HepG2 (cell line): ENCODE results near the gene SAE1. TPM values are rescaled to one million over a fixed set of nuclear protein-coding genes. Genes with fewer than 3 reads are reported as not detected.
A peak's percentile ranks its signal among the peaks of the same experiment; 100 is the strongest.

Experiments used
- AKAP8 ChIP-seq: sonication (generic); formaldehyde crosslinking; IDR thresholded peaks from 2 replicates; pipeline ENCODE4 v1.5.1; 2020; ENCODE audit warnings: mild to moderate bottlenecking, missing genetic modification reagents
- ARNTL ChIP-seq: sonication (generic); formaldehyde crosslinking; IDR thresholded peaks from 2 replicates; pipeline ENCODE4 v1.4.0; 2020; ENCODE audit warnings: mild to moderate bottlenecking, missing genetic modification reagents
- ATF1 ChIP-seq: IDR thresholded peaks from 2 replicates; pipeline ENCODE4 v1.6.1; 2016; ENCODE audit warnings: mild to moderate bottlenecking, control low read depth
- HOXA9 ChIP-seq: sonication (generic); formaldehyde crosslinking; IDR thresholded peaks from 2 replicates; pipeline ENCODE4 v1.8.1; 2022; ENCODE audit warnings: missing genetic modification reagents, mild to moderate bottlenecking, moderate library complexity, borderline replicate concordance
- KMT2B ChIP-seq: IDR thresholded peaks from 2 replicates; pipeline ENCODE4 v1.6.1; 2016; ENCODE audit warnings: missing genetic modification reagents, missing compliant biosample characterization
- MAFF ChIP-seq: IDR thresholded peaks from 2 replicates; pipeline ENCODE4 v1.6.1; 2011; ENCODE audit warnings: low read depth, low read length, improper control_type of control experiment
- MED13 ChIP-seq: sonication (generic); formaldehyde crosslinking; IDR thresholded peaks from 2 replicates; pipeline ENCODE4 v1.5.0; 2020; ENCODE audit warnings: missing genetic modification reagents
- NFRKB ChIP-seq: fragments of 450-650 bp; IDR thresholded peaks from 2 replicates; pipeline ENCODE4 v1.6.1; 2017
- NR2F1 ChIP-seq, 2 experiments: fragments of 450-650 bp in 1 of 2; formaldehyde crosslinking in 1 of 2; IDR thresholded peaks; 2 replicates each; pipeline versions ENCODE4 v1.5.0 to v1.6.1; 2016 to 2020; ENCODE audit warnings: mild to moderate bottlenecking in 1 of 2, missing compliant biosample characterization in 1 of 2, missing genetic modification reagents in 1 of 2, moderate library complexity in 1 of 2
- PLRG1 ChIP-seq: fragments of 450-650 bp; conservative IDR thresholded peaks from 2 replicates; pipeline ENCODE4 v1.6.1; 2016
- POLR2G ChIP-seq: fragments of 200-400 bp; formaldehyde crosslinking; IDR thresholded peaks from 2 replicates; pipeline ENCODE4 v1.6.1; 2018; ENCODE audit warnings: mild to moderate bottlenecking, low read depth, low read length, moderate library complexity
- REL ChIP-seq: sonication (generic); formaldehyde crosslinking; conservative IDR thresholded peaks from 2 replicates; pipeline ENCODE4 v1.8.0; 2022; ENCODE audit warnings: mild to moderate bottlenecking, missing genetic modification reagents, moderate library complexity
- RORA ChIP-seq: sonication (generic); formaldehyde crosslinking; IDR thresholded peaks from 2 replicates; pipeline ENCODE4 v1.5.0; 2020; ENCODE audit warnings: mild to moderate bottlenecking, missing genetic modification reagents, moderate library complexity
- RXRB ChIP-seq: IDR thresholded peaks from 2 replicates; pipeline ENCODE4 v1.6.1; 2016; ENCODE audit warnings: borderline replicate concordance, missing genetic modification reagents, missing compliant biosample characterization
- SAFB2 ChIP-seq: sonication (generic); formaldehyde crosslinking; IDR thresholded peaks from 2 replicates; pipeline ENCODE4 v1.5.1; 2020; ENCODE audit warnings: missing genetic modification reagents, low read depth, mild to moderate bottlenecking, borderline replicate concordance
- SETDB1 ChIP-seq: sonication (generic); formaldehyde crosslinking; IDR thresholded peaks from 2 replicates; pipeline ENCODE4 v1.5.1; 2020; ENCODE audit warnings: missing genetic modification reagents, mild to moderate bottlenecking, borderline replicate concordance
- ZNF510 ChIP-seq: sonication (generic); formaldehyde crosslinking; IDR thresholded peaks from 2 replicates; pipeline ENCODE4 v1.4.0; 2020; ENCODE audit warnings: low read depth, mild to moderate bottlenecking, missing genetic modification reagents
- ZNF562 ChIP-seq: sonication (generic); formaldehyde crosslinking; IDR thresholded peaks from 2 replicates; pipeline ENCODE4 v1.8.0; 2022; ENCODE audit warnings: missing genetic modification reagents, borderline replicate concordance
- ZNF614 ChIP-seq: IDR thresholded peaks from 2 replicates; pipeline ENCODE4 v1.6.1; 2018; ENCODE audit warnings: missing biosample characterization, missing genetic modification reagents, inconsistent platforms, borderline replicate concordance
- ZNF674 ChIP-seq: sonication (generic); formaldehyde crosslinking; IDR thresholded peaks from 2 replicates; pipeline ENCODE4 v1.5.0; 2020; ENCODE audit warnings: low read depth, mild to moderate bottlenecking, missing genetic modification reagents
- ZNF879 ChIP-seq: sonication (generic); formaldehyde crosslinking; IDR thresholded peaks from 2 replicates; pipeline ENCODE4 v1.8.1; 2023; ENCODE audit warnings: missing genetic modification reagents
- ZNF891 ChIP-seq: sonication (generic); formaldehyde crosslinking; IDR thresholded peaks from 2 replicates; pipeline ENCODE4 v1.5.0; 2020; ENCODE audit warnings: mild to moderate bottlenecking, missing genetic modification reagents
- ZZZ3 ChIP-seq: sonication (generic); formaldehyde crosslinking; IDR thresholded peaks from 2 replicates; pipeline ENCODE4 v1.4.0; 2020; ENCODE audit warnings: missing genetic modification reagents, mild to moderate bottlenecking, borderline replicate concordance
- polyA plus RNA-seq, 8 experiments: library from polyadenylated mRNA; depleted of rRNA in 3 of 8; stranded (reverse) in 7 of 8; unstranded in 1 of 8; fragments of >200 nt; fragmentation: Illumina TruSeq in 4 of 8; extraction: Trizol in 4 of 8; gene quantifications; 2 replicates each; pipeline versions ENCODE4 v1.2.1 to v1.2.3, GENCODE V29; 2011 to 2016; ENCODE audit warnings: low read depth in 4 of 8, missing spikeins in 1 of 8, mixed read lengths in 1 of 8; ENCODE audit not compliant: insufficient read depth in 1 of 8
- total RNA-seq, 5 experiments: library from RNA; depleted of rRNA; stranded (reverse); fragments of >200 nt; fragmentation: Illumina TruSeq; extraction: Trizol; gene quantifications; 2 replicates each; pipeline ENCODE4 v1.2.3, GENCODE V29; 2016; ENCODE audit warnings: low read depth in 1 of 5
- TF ChIP-seq, protein P1 (sequence below), 2 experiments: sonication (generic) in 1 of 2; formaldehyde crosslinking in 1 of 2; IDR thresholded peaks; 2 replicates each; pipeline versions ENCODE4 v1.5.1 to v1.6.1; 2011 to 2020; ENCODE audit warnings: borderline replicate concordance in 1 of 2, low read depth in 1 of 2, low read length in 1 of 2, mild to moderate bottlenecking in 1 of 2, missing genetic modification reagents in 1 of 2, moderate library complexity in 1 of 2
- TF ChIP-seq, protein P2 (sequence below): sonication (generic); formaldehyde crosslinking; IDR thresholded peaks from 2 replicates; pipeline ENCODE4 v1.4.0; 2020; ENCODE audit warnings: mild to moderate bottlenecking, missing genetic modification reagents
- TF ChIP-seq, protein P3 (sequence below): sonication (generic); formaldehyde crosslinking; IDR thresholded peaks from 2 replicates; pipeline ENCODE4 v1.5.0; 2020; ENCODE audit warnings: missing genetic modification reagents

SAE1 gene
- total and polyA plus RNA-seq, 2 of the 13 experiments (the other 11 are each of a cell fraction or from before 2014, with no cell fraction given), result 87.6 to 197 TPM

DNA sequence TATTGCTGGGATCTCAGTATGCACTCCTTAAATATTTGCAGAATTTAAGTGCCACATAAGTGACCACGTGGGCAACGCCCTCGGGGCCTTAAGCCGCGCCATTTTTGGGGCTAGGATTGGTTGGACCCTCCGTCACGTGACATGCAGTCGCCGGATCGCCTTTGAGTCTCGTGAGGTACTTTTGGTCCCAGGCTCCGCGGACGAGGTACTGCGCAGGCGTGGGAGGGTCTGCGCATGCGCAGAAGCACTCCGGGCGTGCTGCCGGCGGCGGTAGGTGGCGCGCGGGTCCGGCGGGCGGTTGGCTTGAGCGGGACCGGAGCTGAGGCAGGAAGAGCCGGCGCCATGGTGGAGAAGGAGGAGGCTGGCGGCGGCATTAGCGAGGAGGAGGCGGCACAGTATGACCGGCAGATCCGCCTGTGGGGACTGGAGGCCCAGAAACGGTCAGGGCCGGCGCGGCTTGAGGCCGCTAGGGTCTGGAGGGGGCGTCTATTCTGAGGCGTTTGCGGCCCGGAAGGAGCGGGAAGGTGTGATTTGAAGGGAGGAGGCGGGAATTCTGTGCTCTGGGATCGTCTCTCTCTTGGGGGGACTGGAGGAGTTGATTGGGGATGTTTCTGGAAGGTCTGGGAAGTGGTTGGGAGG is at the start of gene SAE1 (continued):
- TF ChIP-seq KMT2B (CRISPR knock-in tag), result peak; percentile 76
- TF ChIP-seq MAFF, result no peak
- no peak for TF ChIP-seq ZNF674 (CRISPR knock-in tag)
- no peak for TF ChIP-seq ZNF562
- no peak for TF ChIP-seq RORA (CRISPR knock-in tag)
- TF ChIP-seq NFRKB, result no peak
- no peak; the same call in 1 of the 2 replicates for TF ChIP-seq SAFB2
- TF ChIP-seq, protein P1, sequence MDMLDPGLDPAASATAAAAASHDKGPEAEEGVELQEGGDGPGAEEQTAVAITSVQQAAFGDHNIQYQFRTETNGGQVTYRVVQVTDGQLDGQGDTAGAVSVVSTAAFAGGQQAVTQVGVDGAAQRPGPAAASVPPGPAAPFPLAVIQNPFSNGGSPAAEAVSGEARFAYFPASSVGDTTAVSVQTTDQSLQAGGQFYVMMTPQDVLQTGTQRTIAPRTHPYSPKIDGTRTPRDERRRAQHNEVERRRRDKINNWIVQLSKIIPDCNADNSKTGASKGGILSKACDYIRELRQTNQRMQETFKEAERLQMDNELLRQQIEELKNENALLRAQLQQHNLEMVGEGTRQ (IDR thresholded peaks at IDR 0.05; ENCODE audit: low read depth, low read length), result peak; percentile 99
- TF ChIP-seq, protein P1 (CRISPR knock-in tag; IDR thresholded peaks at IDR 0.05; ENCODE audit: borderline replicate concordance), result peak; percentile 99
- TF ChIP-seq ATF1, result no peak
- no peak for TF ChIP-seq NR2F1 (CRISPR knock-in tag; IDR thresholded peaks at IDR 0.05)
- TF ChIP-seq PLRG1, result no peak
- TF ChIP-seq REL (CRISPR knock-in tag), result no peak
- TF ChIP-seq ZZZ3 (CRISPR knock-in tag), result no peak
- TF ChIP-seq, protein P2, sequence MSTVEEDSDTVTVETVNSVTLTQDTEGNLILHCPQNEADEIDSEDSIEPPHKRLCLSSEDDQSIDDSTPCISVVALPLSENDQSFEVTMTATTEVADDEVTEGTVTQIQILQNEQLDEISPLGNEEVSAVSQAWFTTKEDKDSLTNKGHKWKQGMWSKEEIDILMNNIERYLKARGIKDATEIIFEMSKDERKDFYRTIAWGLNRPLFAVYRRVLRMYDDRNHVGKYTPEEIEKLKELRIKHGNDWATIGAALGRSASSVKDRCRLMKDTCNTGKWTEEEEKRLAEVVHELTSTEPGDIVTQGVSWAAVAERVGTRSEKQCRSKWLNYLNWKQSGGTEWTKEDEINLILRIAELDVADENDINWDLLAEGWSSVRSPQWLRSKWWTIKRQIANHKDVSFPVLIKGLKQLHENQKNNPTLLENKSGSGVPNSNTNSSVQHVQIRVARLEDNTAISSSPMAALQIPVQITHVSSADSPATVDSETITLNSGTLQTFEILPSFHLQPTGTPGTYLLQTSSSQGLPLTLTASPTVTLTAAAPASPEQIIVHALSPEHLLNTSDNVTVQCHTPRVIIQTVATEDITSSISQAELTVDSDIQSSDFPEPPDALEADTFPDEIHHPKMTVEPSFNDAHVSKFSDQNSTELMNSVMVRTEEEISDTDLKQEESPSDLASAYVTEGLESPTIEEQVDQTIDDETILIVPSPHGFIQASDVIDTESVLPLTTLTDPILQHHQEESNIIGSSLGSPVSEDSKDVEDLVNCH (CRISPR knock-in tag), result no peak
- TF ChIP-seq ARNTL (CRISPR knock-in tag), result peak; percentile 78
- TF ChIP-seq AKAP8 (CRISPR knock-in tag), result no peak
- 0 out of 2 replicates have a peak, but pooled peaks have one; percentile 66 for TF ChIP-seq ZNF879 (CRISPR knock-in tag)
- TF ChIP-seq SETDB1 (CRISPR knock-in tag), result no peak
- TF ChIP-seq HOXA9 (CRISPR knock-in tag), result no peak
- TF ChIP-seq ZNF891, result peak; percentile 89; the same call in 1 of the 2 replicates
- TF ChIP-seq ZNF614 (CRISPR knock-in tag), result peak; percentile 67
- no peak for TF ChIP-seq MED13
- TF ChIP-seq, protein P3, sequence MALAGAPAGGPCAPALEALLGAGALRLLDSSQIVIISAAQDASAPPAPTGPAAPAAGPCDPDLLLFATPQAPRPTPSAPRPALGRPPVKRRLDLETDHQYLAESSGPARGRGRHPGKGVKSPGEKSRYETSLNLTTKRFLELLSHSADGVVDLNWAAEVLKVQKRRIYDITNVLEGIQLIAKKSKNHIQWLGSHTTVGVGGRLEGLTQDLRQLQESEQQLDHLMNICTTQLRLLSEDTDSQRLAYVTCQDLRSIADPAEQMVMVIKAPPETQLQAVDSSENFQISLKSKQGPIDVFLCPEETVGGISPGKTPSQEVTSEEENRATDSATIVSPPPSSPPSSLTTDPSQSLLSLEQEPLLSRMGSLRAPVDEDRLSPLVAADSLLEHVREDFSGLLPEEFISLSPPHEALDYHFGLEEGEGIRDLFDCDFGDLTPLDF (CRISPR knock-in tag), result peak; percentile 61; the same call in 1 of the 2 replicates
- TF ChIP-seq ZNF510 (CRISPR knock-in tag), result peak; percentile 87; the same call in 1 of the 2 replicates
- TF ChIP-seq RXRB (CRISPR knock-in tag), result peak; percentile 38; the same call in 1 of the 2 replicates
- peak; percentile 87 for TF ChIP-seq POLR2G
